AG09319 (cell line): ENCODE measurements around the gene FAM107B.

Experiments
- DNase-seq: peaks from one replicate; pipeline ENCODE4 v3.0.0-alpha.2; 2010; ENCODE audit warnings: low read depth; ENCODE audit errors: extremely low read depth
- CTCF ChIP-seq: IDR thresholded peaks from 2 replicates; pipeline ENCODE4 v1.5.1; 2011; ENCODE audit warnings: low read depth, mild to moderate bottlenecking, inconsistent platforms, low read length, moderate library complexity

The FAM107B gene

GRCh38 chr10:14798636-14799035, 23.9 kb upstream of the FAM107B start:
- no peak for DNase-seq
- TF ChIP-seq CTCF, result no peak

- TF ChIP-seq CTCF, result no peak
- DNase-seq, result no peak
Observed at GRCh38 chr10:14787938-14788337, 13.2 kb upstream of the FAM107B start.

GRCh38 chr10:14784459-14785055, 9.9 kb upstream of the FAM107B start:
- DNase-seq, result no peak
- no peak for TF ChIP-seq CTCF

GRCh38 chr10:14782691-14783363, 8.1 kb upstream of the FAM107B start:
- TF ChIP-seq CTCF, result no peak
- DNase-seq, result no peak

- TF ChIP-seq CTCF, result no peak
- no peak for DNase-seq
Observed at GRCh38 chr10:14781763-14782162, 7.1 kb upstream of the FAM107B start.

GRCh38 chr10:14779001-14779651, 4.4 kb upstream of the FAM107B start:
- DNase-seq, result peak; percentile 68

More at GRCh38 chr10:14779001-14779651, 4.4 kb upstream of the FAM107B start:
- TF ChIP-seq CTCF, result no peak
